Measurements from ENCODE around the gene HERPUD1.

DNA sequence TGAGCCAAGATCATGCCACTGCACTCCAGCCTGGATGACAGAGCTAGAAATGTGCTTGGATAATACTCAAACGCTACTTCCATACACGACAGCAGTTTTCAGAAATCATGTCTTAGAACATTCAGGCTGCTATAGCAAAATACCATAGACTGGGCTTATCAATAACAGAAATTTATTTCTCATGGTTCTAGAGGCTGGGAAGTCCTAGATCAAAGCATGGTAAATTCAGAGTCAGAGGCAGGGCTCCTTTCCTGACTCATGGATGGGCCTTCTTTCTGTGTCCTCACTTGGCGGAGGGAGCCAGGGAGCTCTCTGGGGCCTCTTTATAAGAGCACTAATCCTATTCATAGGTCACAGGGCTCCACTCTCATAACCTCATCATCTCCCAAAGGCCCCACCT lies 24.5 kb upstream of the HERPUD1 start:
- TF ChIP-seq, protein P1, sequence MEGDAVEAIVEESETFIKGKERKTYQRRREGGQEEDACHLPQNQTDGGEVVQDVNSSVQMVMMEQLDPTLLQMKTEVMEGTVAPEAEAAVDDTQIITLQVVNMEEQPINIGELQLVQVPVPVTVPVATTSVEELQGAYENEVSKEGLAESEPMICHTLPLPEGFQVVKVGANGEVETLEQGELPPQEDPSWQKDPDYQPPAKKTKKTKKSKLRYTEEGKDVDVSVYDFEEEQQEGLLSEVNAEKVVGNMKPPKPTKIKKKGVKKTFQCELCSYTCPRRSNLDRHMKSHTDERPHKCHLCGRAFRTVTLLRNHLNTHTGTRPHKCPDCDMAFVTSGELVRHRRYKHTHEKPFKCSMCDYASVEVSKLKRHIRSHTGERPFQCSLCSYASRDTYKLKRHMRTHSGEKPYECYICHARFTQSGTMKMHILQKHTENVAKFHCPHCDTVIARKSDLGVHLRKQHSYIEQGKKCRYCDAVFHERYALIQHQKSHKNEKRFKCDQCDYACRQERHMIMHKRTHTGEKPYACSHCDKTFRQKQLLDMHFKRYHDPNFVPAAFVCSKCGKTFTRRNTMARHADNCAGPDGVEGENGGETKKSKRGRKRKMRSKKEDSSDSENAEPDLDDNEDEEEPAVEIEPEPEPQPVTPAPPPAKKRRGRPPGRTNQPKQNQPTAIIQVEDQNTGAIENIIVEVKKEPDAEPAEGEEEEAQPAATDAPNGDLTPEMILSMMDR (IDR thresholded peaks at IDR 0.05): no peak
- TF ChIP-seq EZH2 (IDR thresholded peaks at IDR 0.05): no peak
- no peak for TF ChIP-seq EZH2phosphoT487 (IDR thresholded peaks at IDR 0.05)

Measured in neural progenitor cell (in vitro differentiated cells).